Fibroblast of peridontal ligament (primary cell): Measurements from ENCODE around the gene RALY.
"Not testable (repeated sequence)": the region's sequence is repeated elsewhere in the genome, so short reads cannot be mapped to it uniquely, and the experiment has no call there.

Experiments used
- DNase-seq: peaks from one replicate; pipeline ENCODE4 v3.0.0-alpha.2; 2010; ENCODE audit errors: extremely low read depth

RALY gene

DNA sequence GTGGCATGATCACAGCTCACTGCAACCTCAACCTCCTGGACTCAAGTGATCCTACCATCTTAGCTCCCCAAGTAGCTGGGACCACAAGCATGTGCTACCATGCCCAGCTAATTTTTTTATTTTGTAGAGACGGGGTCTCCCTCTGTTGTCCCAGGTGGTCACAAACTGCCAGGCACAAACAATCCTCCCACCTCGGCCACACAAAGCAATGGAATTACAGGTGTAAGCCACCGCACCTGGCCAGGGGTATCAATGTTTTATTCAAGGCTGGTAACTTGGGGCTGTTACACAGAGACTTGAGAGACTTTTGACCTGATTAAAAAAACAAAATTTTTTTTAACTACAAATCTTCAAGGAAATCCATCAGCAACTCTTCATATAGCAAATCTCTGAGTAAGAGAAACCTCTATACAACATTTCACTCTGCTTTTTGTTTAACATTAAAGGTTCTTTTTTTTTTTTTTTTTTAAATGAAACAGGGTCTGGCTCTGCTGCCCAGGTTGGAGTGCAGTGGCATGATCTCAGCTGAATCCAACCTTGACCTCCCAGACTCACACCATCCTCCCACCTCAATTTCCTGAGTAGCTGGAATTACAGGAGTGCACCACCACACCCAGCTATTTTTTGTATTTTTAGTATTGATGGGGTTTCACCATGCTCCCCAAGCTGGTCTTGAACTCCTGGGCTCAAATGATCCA lies 112.4 kb downstream of the RALY start:
- no peak for DNase-seq

DNA sequence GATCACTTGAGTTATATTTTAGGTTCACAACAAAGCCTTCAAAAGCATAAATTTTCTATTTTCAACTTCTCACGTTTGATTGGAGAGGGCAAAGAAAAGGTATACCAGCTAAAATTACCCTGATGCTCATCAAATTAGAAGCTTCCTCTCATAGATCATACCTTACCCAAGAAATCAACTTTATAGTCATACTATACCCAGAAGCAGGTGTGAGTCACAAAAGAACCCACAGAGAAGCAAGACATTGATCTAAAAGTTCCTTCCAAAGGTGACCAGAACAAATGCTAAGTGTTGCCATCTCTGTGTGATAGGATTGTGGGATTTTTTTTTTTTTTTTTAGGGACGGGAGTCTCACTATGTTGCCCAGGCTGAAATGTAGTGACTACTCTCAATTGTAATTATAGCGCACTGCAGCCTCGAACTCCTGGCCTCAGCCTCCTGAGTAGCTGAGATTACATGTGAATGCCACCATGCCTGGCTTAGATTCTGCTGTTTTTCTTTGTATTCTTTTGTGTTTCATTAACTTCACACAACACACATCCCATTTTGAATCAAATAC lies 115.0 kb downstream of the RALY start:
- no peak for DNase-seq

GRCh38 chr20:34109442-34109841 lies 115.7 kb downstream of the RALY start:
- DNase-seq: no peak

GRCh38 chr20:34110025-34110744 lies 116.5 kb downstream of the RALY start:
- DNase-seq: no peak

- peak; percentile 73 for DNase-seq
Observed at GRCh38 chr20:34110745-34111641, 117.3 kb downstream of the RALY start.

GRCh38 chr20:34111702-34112599 lies 118.2 kb downstream of the RALY start, which contains the start of gene EIF2S2:
Gene EIF2S2 (minus strand): TSS chr20:34112243. CDS start chr20:34112110, 133 bp downstream.
- DNase-seq: peak; percentile 98

DNA sequence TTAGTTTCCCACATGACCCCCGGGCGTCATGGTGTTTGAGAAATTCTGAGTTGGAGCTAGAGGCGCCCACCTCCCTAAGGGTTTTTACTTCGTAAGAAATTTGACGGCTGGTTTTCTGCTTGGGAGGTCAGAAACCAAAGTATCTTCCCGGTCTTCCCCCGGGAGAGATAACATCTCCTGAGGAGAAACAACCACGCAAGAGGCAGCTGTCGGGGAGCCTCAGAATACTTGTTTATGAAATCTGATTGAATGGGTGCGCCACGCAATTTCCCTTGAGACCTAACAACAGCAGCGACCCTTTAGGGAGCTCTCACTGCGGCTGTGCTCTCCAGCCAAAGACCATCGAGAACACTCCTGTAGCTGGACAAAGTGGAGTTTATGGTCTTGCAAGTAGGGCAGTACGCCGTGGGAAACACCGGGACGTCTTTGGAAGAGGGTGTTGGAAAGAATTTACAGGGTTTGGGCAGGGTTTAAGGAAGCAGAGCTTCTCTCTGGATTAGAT lies 118.9 kb downstream of the RALY start:
- peak; percentile 40 for DNase-seq

DNA sequence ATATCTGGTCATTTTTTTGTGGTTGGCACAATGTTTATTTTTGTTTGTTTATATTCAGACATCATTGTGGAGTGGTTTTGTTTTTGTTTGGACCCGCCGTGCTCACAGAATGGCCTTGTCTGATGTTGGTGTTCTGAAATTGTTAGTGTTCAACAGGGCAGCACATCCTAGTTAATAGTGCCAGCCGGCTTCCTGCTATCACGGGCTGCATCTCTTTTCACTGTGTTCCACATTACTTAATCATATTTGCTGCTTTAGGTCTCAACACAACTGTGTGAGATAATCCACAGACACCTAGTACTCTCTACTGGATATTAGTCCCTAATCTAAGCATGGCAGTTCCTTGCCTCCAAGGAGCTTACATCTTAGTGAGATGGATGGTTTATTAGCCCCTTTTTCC lies 121.1 kb downstream of the RALY start:
- DNase-seq: no peak

- no peak for DNase-seq
Observed at GRCh38 chr20:34115232-34115631, 121.5 kb downstream of the RALY start.

- DNase-seq: no peak
Observed at GRCh38 chr20:34120213-34120612, 126.5 kb downstream of the RALY start.

GRCh38 chr20:34122274-34122980 lies 128.7 kb downstream of the RALY start:
- no peak for DNase-seq

GRCh38 chr20:34123309-34123708 lies 129.6 kb downstream of the RALY start:
- DNase-seq: no peak

DNA sequence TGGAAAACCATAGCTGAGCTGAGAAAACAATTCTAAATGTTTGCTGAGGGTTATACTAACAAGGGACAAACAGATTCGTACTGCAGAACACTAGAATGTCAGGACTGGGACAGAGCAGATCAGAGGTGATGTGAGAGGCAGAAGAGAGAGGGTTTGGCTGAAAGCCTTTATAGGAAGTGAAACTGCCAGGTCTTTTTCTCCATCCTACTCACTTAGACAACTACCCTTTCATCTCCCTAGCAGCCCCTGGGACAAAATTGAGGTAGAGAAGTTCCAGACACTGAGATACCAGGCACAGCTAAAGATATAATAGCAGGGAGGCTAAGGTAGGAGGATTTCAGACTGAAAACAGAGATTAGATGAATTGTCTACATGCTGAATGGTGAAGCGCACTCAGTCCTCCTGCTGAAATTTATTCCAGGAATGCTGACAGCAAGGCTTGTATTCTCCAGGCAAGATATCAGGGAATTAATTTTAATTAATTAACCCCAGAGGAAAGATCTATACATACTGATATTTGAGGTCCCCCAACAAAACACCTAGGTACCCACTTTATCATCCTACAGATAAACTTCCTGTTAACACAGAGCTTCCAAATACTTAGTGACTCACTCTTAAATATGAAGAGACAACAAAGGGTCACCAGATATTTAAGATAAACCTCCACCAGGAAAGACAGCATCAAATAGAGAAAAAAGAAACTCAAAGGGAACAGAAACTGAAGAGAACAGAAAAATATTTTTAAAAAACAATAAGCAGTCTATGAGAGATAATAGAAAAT lies 130.9 kb downstream of the RALY start:
- DNase-seq: no peak

- DNase-seq: no peak
Observed at GRCh38 chr20:34127792-34128191, 134.1 kb downstream of the RALY start.

DNA sequence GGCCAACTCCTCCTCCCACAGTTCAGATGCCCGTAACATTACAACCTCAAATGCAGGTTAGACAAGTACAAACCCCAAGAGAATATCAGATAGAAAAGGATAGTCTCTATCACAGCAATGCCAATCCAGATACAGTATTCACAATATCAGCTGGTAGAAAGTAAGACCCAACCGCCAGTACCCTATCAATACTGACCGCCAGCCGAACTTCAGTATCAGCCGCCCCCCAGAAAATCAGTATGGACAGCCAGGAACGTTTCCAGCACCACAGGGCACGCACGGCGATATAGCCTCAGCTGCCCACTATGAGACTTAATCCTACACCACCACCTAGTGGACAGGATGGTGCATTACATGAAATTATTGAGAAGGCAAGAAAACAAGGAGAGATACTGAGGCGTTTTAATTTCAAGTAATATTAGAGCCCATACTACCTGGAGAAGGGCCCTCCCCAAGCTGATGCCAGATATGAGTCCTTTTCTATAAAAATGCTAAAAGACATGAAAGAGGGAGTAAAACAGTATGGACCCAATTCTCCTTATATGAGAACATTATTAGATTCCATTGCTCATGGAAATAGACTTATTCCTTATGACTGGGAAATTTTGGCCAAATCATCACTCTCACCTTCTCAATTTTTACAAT lies 135.9 kb downstream of the RALY start:
- peak; percentile 83 for DNase-seq

DNA sequence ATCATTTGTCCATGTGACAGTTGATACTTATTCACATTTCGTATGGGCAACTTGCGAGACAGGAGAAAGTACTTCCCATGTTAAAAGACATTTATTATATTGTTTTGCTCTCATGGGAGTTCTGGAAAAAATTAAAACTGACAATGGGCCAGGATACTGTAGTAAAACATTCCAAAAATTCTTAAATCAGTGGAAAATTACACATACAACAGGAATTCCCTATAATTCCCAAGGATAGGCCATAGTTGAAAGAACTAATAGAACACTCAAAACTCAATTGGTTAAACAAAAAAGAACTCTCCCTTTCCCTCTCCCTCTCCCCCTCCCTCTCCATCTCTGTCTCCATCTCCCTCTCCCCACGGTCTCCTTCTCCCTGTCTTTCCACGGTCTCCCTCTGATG lies 137.8 kb downstream of the RALY start:
- peak; percentile 59 for DNase-seq

DNA sequence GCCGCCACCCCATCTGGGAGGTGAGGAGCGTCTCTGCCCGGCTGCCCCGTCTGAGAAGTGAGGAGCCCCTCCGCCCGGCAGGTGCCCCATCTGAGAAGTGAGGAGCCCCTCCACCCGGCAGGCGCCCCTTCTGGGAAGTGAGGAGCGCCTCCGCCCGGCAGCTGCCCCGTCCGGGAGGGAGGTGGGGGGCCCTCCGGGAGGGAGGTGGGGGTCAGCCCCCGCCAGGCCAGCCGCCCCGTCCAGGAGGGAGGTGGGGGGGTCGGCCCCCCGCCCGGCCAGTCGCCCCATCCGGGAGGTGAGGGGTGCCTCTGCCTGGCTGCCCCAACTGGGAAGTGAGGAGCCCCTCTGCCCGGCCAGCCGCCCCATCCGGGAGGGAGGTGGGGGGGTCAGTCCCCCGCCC lies 138.8 kb downstream of the RALY start:
- DNase-seq: not testable (repeated sequence)

GRCh38 chr20:34132943-34133342 lies 139.2 kb downstream of the RALY start:
- not testable (repeated sequence) for DNase-seq

GRCh38 chr20:34133365-34133860 lies 139.7 kb downstream of the RALY start:
- DNase-seq: not testable (repeated sequence)
